ENCODE results near the gene IL32. TPM values are rescaled to one million over a fixed set of nuclear protein-coding genes. Genes with fewer than 3 reads are reported as not detected.

The IL32 gene
- total and polyA plus RNA-seq, 2 donors, result 18.1 to 28.0 TPM

DNA sequence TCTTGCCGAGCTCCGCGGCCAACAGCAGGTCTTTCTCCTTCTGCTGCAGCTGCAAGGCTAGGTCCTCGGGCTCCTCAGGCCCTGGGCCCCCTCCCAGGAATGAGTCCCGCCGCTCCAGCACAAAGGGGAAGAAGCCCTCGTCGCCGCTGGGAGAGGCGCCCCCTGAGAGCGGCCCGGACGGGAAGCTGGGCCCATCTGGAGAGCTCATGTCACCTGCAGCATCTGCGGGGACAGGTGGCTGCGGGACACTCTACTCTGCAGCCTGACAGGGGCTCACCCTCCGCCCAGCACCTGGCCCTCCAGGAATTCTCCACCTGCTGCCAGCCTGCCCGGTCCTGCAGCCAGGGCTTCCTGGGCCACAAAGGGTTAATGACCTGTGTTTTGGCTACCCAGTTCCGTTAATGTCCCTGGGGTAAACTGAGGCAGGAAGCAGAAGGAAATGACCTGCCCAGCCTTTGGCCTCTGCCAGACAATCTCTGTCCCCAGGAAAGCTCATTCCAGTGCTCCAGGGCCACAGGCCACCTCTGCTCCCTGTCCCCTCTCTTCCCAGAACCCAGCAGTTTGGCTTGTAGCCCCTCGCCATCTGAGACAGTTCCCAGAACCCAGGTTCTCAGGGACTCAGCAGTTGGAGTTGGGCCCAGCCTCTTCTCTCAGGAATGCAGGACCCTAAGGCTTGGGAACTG lies 30.0 kb upstream of the IL32 start:
- WGBS, result 41% methylated on average over 19 of the region's 19 CpGs
- no peak for DNase-seq (ENCODE audit: extremely low spot score)
- Histone ChIP-seq H3K27ac (ENCODE audit: low read depth) (no peak overlapping the region), H3K4me3 (ENCODE audit: low read depth, low read length) (no peak overlapping the region), H3K4me1 (ENCODE audit: insufficient read depth) (no peaks in the 10 kb centered on the region), H3K36me3 (ENCODE audit: insufficient read depth) (no peaks in the 10 kb centered on the region)

DNA sequence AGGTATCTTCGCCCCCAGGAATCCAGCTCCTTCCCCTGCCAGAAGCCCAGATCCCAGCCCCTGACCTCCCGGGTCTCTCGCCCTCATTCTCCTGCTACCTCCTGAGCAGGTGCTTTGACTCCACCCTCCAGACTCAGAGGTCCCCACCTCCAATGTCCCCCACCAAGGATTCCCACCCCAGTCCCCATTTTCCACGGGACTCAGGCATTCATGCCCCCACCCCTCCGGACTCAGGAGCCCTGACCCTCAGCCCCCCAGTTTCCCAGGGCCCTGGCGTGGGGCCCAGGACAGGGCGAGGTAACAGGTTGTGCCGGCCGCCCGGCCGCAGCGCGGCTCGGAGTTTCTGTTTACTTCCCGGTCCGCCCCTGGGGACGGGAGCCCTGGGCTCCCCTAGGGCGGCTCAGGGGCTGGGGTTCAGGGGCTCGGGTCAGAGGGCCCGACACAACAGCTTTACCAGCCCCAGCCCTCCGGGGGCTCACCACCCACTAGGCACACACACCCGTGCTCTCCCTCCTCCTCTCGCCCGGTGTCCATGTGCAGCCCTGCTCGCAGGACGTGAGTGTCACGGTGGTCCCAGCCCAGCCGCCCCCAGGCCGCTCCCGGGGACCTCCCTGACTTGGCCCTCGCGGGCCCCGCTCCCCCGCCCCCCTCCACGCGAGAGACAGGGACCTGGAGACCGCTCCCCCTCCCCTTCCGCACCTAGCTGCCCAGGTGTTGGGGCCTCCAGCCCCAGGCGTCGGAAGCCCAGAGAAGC lies 29.3 kb upstream of the IL32 start:
- peak overlapping the region; percentile 40 for H3K27ac ChIP-seq (ENCODE audit: low read depth)
- no peaks in the 10 kb centered on the region for H3K36me3 ChIP-seq (ENCODE audit: insufficient read depth)
- no peak for DNase-seq (ENCODE audit: extremely low spot score)
- 2% methylated on average over 40 of the region's 40 CpGs for WGBS
- peak overlapping the region; percentile 37 for H3K4me3 ChIP-seq (ENCODE audit: low read depth, low read length)
- no peaks in the 10 kb centered on the region for H3K4me1 ChIP-seq (ENCODE audit: insufficient read depth)

DNA sequence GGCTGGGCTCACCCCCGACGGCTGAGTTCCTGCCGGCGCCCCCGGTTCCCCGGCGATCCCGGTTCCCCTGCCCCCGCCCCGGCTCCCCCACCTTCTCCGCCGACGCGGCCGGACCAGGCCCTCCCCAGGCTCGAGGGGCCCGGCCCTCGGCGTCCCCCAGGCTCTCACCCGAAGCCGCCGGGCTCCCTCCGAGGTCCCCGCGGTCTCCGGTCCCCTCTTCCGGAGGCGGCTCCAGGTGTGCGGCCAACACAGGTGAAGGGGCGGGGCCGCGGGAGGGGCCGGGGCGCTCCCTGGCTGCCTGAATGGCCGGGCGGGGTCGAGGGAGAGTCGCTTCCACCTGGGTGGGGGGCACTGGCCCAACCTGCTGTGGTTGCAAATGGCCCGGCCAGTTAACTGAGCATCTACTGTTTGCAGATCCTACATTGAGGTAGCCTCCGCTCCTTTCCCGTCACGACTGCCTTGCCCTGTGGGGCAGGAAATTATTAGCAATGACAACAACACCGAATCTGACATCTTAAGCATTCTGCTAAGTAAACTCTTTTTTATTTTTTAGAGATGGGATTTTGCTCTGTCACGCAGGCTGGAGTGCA lies 28.6 kb upstream of the IL32 start, which contains the start of gene BICDL2:
Gene BICDL2 (minus strand): TSS at position 219 of the 590 bp plus-strand sequence. CDS start 1,448 bp downstream, outside the sequence.
- no peaks in the 10 kb centered on the region for H3K36me3 ChIP-seq (ENCODE audit: insufficient read depth)
- H3K4me3 ChIP-seq (ENCODE audit: low read depth, low read length), result peak within 1 kb of the TSS; percentile 37
- no peaks in the 10 kb centered on the region for H3K4me1 ChIP-seq (ENCODE audit: insufficient read depth)
- DNase-seq (ENCODE audit: extremely low spot score), result no peak
- peak within 1 kb of the TSS; percentile 40 for H3K27ac ChIP-seq (ENCODE audit: low read depth)
- WGBS, result 6% methylated on average over 44 of the region's 44 CpGs

DNA sequence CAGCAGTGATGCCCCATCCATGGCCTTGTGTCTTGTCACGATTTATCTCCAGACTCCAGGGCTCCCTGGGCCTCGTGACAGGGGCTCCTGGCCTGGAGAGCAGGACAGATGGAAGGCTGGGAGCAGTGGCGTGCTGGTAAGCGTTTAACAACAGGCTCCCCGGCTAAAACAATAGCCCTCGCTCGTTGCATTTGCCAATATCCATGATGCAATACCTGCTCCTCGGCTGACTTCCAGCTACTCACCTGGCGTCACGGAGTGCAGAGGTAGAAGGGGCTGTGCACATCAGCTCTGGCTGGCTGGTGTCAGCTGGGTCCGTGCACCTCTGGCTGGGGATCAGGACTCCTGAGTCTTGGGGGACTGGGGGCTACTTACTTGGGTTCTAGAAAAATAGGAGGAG lies 27.2 kb upstream of the IL32 start:
- 40% methylated on average over 11 of the region's 11 CpGs for WGBS
- H3K27ac ChIP-seq (ENCODE audit: low read depth), result no peak overlapping the region
- DNase-seq (ENCODE audit: extremely low spot score), result no peak
- H3K36me3 ChIP-seq (ENCODE audit: insufficient read depth), result no peaks in the 10 kb centered on the region
- no peaks in the 10 kb centered on the region for H3K4me1 ChIP-seq (ENCODE audit: insufficient read depth)
- no peak overlapping the region for H3K4me3 ChIP-seq (ENCODE audit: low read depth, low read length)

DNA sequence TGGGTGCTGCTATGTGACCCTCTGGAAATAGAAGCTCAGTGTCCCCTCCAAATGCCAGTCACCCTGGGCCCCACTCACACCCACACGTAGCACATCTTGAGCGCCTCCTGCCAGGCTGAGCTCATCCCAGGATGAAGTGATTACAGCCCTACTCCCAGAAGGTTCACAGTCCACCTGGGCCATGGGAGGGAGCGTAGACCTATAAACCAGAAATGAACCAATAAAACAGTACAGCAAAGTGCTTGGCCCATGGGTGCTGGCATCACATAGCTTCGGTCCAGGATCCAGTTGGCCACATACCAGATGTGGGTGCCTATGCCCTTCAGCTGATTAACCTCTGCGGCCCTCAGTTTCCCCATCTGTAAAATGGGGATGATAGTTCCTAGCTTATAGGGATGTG lies 26.5 kb upstream of the IL32 start:
- H3K4me3 ChIP-seq (ENCODE audit: low read depth, low read length), result no peak overlapping the region
- DNase-seq (ENCODE audit: extremely low spot score), result no peak
- H3K27ac ChIP-seq (ENCODE audit: low read depth), result no peak overlapping the region
- H3K36me3 ChIP-seq (ENCODE audit: insufficient read depth), result no peaks in the 10 kb centered on the region
- 81% methylated on average over 5 of the region's 5 CpGs for WGBS
- H3K4me1 ChIP-seq (ENCODE audit: insufficient read depth), result no peaks in the 10 kb centered on the region

DNA sequence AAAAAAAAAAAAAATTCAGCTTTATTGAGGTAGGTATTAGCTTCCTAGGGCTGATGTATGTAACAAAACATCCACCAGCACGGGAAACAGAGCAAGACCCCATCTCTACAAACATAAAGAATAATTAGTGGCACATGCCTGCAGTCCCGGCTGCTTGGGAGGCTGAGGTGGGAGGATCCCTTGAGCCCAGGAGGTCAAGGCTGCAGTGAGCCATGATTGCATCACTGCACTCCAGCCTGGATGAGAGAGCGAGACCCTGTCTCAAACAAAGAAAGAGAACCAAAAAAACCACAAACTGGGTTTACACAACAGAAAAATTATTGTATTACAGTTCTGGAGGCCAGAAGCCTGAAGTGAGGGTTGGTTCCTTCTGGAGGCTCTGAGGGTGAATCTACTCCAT lies 23.1 kb upstream of the IL32 start:
- no peak for DNase-seq (ENCODE audit: extremely low spot score)
- H3K4me3 ChIP-seq (ENCODE audit: low read depth, low read length), result no peak overlapping the region
- WGBS, result 86% methylated on average over 3 of the region's 3 CpGs
- no peaks in the 10 kb centered on the region for H3K36me3 ChIP-seq (ENCODE audit: insufficient read depth)
- peaks cover 1% of the 10 kb centered on the region for H3K4me1 ChIP-seq (ENCODE audit: insufficient read depth)
- no peak overlapping the region for H3K27ac ChIP-seq (ENCODE audit: low read depth)

DNA sequence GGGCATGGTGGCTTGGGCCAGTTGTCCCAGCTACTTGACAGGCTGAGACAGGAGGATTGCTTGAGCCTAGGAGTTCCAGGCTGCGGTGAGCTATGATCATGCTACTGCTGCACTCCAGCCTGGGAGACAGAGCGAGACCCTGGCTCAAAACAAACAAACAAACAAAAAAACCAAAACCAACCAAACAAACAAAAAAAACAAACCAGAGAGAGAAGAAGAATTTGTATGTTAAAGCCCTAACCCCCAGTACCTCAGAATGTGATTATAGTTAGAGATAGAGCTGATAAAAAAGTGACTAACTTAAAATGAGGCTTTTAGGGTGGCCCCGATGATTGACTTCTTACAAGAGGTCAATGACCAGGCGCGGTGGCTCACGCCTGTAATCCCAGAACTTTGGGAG lies 20.7 kb upstream of the IL32 start:
- peaks cover 1% of the 10 kb centered on the region for H3K4me1 ChIP-seq (ENCODE audit: insufficient read depth)
- H3K27ac ChIP-seq (ENCODE audit: low read depth), result no peak overlapping the region
- no peaks in the 10 kb centered on the region for H3K36me3 ChIP-seq (ENCODE audit: insufficient read depth)
- WGBS, result 85% methylated on average over 6 of the region's 6 CpGs
- H3K4me3 ChIP-seq (ENCODE audit: low read depth, low read length), result no peak overlapping the region
- DNase-seq (ENCODE audit: extremely low spot score), result no peak

DNA sequence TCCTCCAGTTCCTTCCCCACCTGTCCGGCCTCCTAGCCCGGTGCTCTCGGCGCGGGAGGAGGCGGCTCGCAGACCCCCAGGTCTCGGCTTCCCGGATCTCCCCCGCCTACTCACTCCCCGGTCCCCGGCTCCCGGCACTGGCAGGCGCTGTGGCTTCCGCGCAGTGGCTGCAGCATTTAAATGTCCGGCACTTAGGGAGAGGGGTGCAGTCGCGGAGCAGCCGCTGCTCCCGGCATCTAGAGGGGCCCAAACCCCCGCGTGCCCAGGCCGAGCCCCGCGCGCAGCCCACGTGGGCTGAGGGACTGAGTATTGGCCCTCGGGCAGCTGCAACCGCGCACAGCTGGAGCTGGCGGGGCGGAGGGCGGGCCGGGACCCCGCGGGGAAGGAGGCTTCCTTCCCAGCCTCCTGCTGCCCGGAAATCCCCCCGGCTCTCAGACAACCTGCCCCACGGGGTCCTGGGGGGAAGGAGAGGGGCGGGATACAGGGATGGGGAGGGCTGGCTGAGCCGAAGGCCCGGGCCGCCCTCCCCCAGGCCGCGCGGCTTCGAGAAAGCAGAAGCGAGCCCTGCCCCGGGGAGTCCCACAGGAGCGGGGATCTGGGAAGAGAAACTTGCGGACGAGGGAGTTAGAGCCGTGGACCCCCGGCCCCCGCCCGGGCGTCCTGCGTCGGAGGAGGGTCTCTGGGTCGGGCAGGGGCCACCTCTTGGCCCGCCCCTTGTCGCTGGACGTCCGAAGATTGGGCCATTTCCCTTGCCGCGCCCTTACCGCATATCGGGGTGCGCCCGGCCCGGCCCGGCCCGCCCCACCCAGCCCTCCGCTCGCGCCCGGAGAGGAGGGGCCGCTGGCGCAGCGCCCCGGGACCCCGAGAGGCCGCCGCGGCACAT lies 19.4 kb upstream of the IL32 start, which contains the start of gene MMP25:
Gene MMP25 (plus strand): TSS at position 804 of the 883 bp plus-strand sequence. CDS start 357 bp downstream, outside the sequence.
- no peaks in the 10 kb centered on the region for H3K36me3 ChIP-seq (ENCODE audit: insufficient read depth)
- peak within 1 kb of the TSS; percentile 48 for H3K4me3 ChIP-seq (ENCODE audit: low read depth, low read length)
- peaks cover 1% of the 10 kb centered on the region for H3K4me1 ChIP-seq (ENCODE audit: insufficient read depth)
- DNase-seq (ENCODE audit: extremely low spot score), result no peak
- H3K27ac ChIP-seq (ENCODE audit: low read depth), result no peak within 1 kb of the TSS
- under 1% methylated on average over 86 of the region's 86 CpGs for WGBS

DNA sequence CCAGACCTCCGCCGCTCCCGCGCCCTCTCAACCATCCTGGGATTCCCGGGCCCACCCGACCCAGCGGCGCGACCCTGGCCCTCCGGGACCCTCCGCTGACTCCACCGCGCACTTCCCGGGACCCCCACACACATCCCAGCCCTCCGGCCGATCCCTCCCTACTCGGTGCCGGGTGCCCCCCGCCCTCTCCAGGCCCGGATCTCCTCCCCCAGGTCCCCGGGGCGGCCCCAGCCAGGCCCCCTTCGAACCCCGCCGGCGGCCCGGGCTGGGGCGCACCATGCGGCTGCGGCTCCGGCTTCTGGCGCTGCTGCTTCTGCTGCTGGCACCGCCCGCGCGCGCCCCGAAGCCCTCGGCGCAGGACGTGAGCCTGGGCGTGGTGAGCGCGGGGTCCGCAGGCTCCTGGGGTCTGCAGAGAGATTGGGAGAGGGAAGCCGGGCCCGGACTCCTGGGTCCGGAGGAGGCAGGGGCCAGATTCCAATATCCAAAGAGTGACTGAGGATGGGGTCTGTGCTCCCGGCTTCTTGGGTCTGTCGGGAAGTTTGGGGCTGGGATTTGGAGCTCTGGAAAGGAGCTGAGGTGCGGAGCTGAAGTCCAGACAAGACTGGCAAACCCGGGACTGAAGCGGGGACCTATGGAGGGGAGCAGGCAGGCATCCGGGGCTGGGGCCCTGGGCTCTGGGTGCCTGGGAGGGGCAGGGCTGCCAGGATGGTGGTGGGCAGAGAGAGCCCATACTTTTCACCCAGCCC lies 18.6 kb upstream of the IL32 start:
- under 1% methylated on average over 54 of the region's 54 CpGs for WGBS
- Histone ChIP-seq H3K4me1 (ENCODE audit: insufficient read depth) (peaks cover 1% of the 10 kb centered on the region), H3K36me3 (ENCODE audit: insufficient read depth) (no peaks in the 10 kb centered on the region), H3K27ac (ENCODE audit: low read depth) (no peak overlapping the region), H3K4me3 (ENCODE audit: low read depth, low read length) (peak overlapping the region; percentile 43)
- DNase-seq (ENCODE audit: extremely low spot score), result no peak

DNA sequence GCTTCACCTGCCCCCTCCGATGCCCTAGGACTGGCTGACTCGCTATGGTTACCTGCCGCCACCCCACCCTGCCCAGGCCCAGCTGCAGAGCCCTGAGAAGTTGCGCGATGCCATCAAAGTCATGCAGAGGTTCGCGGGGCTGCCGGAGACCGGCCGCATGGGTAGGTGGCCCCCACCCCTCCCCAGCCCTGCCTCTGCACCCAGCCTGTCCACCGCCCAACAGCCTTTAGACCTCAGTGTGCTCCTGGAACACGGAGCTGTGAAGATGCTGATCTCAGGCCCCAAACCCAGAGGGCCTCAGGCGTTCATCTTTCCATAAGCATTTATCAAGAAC lies 18.1 kb upstream of the IL32 start:
- Histone ChIP-seq H3K27ac (ENCODE audit: low read depth) (no peak overlapping the region), H3K4me3 (ENCODE audit: low read depth, low read length) (no peak overlapping the region), H3K4me1 (ENCODE audit: insufficient read depth) (peaks cover 1% of the 10 kb centered on the region), H3K36me3 (ENCODE audit: insufficient read depth) (no peaks in the 10 kb centered on the region)
- DNase-seq (ENCODE audit: extremely low spot score), result no peak
- 9% methylated on average over 13 of the region's 13 CpGs for WGBS

DNA sequence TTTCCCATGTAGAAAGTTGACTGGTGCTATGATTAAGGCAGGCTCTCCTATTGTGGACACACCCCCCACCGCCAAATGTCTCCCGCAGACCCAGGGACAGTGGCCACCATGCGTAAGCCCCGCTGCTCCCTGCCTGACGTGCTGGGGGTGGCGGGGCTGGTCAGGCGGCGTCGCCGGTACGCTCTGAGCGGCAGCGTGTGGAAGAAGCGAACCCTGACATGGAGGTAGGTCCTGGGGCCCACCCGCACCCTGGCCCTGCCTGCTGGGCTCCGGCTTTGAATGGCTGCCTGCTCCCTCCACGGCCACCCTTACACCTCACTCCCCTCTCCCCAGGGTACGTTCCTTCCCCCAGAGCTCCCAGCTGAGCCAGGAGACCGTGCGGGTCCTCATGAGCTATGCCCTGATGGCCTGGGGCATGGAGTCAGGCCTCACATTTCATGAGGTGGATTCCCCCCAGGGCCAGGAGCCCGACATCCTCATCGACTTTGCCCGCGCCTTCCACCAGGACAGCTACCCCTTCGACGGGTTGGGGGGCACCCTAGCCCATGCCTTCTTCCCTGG lies 15.4 kb upstream of the IL32 start:
- 82% methylated on average over 26 of the region's 26 CpGs for WGBS
- H3K4me3 ChIP-seq (ENCODE audit: low read depth, low read length), result no peak overlapping the region
- peaks cover 1% of the 10 kb centered on the region for H3K4me1 ChIP-seq (ENCODE audit: insufficient read depth)
- DNase-seq (ENCODE audit: extremely low spot score), result no peak
- no peak overlapping the region for H3K27ac ChIP-seq (ENCODE audit: low read depth)
- H3K36me3 ChIP-seq (ENCODE audit: insufficient read depth), result no peaks in the 10 kb centered on the region

DNA sequence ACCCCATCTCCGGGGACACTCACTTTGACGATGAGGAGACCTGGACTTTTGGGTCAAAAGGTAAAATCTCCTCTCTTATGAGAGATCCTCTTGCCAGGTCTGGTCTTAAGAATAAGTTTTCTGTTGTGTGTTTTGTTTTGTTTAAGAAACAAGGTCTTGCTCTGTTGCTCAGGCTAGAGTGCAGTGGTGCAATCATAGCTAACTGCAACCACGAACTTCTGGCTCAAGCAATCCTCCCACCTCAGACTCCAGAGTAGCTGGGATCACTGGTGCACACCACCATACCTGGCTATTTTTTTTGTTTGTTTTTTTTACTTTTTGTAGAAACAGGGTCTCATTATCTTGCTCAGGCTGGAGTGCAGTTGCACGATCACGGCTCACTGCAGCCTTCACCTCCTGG lies 15.0 kb upstream of the IL32 start:
- Histone ChIP-seq H3K36me3 (ENCODE audit: insufficient read depth) (no peaks in the 10 kb centered on the region), H3K4me3 (ENCODE audit: low read depth, low read length) (no peak overlapping the region), H3K4me1 (ENCODE audit: insufficient read depth) (peaks cover 1% of the 10 kb centered on the region), H3K27ac (ENCODE audit: low read depth) (no peak overlapping the region)
- no peak for DNase-seq (ENCODE audit: extremely low spot score)
- 86% methylated on average over 5 of the region's 5 CpGs for WGBS
